GM18519 (cell line): ENCODE data around the gene ITGAD.

ENCODE experiments used
- ATAC-seq: cut with Tn5 transposase; IDR thresholded peaks from one replicate; pipeline ENCODE4 v1.9.1; 2021; ENCODE audit warnings: mild to moderate bottlenecking, moderate library complexity; ENCODE audit not compliant: unreplicated experiment, low FRiP score

The ITGAD gene

DNA sequence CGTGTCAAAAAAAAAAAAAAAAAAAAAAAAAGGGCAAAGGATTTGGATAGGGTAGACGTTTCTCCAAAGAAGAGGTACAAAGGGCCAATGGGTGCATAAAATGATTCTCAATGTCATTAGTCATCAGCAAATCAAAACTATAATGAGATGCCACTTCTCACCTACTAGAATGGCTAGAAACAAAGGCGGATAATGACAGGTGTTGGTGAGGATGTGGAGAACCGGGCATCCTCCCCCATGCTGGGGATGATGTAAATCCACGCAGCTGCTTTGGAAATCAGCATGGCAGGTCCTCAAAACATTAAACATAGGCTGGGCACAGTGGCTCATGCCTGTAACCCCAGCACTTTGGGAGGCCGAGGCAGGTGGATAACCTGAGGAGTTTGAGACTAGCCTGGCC is 28.7 kb upstream of the ITGAD start:
- no peak for ATAC-seq

DNA sequence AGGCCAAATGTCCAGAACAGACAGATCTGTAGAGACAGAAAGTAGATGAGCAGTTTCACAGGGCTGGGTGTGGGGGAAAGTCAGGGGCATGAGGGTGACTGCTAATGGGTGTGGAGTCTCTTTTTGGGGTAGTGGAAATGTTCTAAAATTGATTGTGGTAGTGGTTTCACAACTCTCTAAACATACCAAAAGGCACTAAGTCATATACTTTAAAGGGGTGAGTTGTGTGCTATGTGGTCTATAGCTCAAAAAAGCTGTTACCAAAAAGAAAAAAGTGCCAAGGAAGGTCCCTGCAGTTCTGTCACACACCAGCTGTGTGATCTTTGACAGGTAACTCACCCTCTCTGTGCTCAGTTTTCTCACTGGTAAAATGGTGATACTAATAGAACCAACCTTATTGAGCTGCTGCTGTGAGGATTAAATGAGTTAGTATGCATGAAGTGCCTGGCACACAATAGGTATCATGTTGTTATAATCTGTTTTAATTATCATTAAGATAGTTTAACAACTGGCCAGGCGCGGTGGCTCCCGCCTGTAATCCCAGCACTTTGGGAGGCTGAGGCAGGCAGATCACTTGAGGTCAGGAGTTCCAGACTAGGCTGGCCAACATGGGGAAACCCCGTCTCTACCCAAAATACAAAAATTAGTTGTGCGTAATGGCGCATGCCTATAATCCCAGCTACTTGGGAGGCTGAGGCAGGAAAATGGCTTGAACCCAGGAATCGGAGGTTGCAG is 27.8 kb upstream of the ITGAD start:
- no peak for ATAC-seq

DNA sequence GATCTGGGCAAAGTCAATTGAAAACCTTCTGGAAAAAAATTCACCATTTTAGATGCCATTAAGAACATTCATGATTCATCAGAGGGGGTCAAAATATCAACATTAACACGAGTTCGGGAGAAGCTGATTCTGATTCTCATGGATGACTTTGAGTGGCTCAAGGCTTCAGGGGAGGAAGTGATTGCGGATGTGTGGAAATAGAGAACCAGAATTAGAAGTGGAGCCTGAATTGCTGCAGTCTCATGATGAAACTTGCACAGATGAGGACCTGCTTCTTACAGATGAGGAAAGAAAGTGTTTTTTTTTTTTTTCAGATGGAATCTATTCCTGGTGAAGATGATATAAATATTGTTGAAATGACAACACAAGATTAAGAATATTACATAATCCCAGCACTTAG is 25.3 kb upstream of the ITGAD start:
- ATAC-seq = no peak

DNA sequence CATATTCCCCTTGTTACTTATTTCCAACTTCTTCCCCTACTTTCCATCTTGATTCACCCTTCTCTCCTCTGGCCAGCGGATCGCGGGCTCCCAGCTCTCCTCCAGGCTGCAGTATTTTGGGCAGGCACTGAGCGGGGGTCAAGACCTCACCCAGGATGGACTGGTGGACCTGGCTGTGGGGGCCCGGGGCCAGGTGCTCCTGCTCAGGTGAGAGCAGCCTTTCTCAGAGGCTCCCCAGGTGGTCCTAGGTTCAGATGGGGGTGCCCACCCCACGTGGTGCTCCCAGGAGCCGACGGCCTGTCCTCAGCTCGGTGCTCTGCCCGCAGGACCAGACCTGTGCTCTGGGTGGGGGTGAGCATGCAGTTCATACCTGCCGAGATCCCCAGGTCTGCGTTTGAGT is 22.1 kb upstream of the ITGAD start:
- ATAC-seq = no peak

DNA sequence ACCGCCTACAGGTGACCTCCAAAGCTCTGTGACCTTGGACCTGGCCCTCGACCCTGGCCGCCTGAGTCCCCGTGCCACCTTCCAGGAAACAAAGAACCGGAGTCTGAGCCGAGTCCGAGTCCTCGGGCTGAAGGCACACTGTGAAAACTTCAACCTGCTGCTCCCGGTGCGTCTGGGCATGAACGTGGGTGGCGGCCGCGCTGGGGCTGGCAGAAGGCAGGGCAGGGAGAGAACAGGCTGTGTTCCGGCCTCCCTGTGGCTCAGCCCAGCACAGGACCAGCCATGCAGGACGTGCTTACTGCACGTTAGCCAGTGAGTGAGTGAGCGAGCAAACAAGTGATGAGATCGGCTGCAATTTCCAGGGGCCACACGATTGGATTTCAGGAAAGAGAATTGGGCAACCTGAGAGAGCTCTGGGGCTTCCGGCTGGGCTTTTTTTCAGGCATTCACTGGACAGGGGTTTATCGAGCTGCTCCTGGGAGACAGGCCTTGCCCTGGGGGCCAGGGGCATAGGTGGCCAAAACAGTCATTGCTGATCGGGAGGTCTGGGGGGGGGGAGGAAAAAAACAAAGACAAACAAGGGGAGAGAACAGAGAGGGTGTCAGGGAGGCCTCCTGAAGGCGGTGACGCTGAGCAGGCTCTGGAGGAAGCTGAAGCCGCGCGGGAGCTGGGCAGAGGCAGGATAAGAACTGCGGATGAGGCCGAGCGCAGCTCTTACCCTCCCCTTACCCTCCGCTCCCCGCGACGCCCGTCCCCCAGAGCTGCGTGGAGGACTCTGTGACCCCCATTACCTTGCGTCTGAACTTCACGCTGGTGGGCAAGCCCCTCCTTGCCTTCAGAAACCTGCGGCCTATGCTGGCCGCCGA is 21.3 kb upstream of the ITGAD start:
- no peak for ATAC-seq

DNA sequence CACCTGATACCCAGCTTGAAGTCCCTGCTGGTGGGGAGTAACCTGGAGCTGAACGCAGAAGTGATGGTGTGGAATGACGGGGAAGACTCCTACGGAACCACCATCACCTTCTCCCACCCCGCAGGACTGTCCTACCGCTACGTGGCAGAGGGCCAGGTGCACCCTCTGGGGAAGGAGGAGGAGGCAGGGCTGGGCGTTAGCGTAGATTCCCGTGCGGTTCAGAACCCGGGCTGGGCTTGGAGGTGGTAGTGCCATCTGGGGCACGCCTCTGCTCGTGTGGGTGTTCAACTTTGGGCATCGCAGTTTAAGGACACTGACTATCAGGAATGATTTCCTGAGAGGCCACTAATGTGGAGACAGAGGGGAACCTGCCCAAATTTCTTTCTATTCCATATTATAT is 19.9 kb upstream of the ITGAD start:
- ATAC-seq = no peak

DNA sequence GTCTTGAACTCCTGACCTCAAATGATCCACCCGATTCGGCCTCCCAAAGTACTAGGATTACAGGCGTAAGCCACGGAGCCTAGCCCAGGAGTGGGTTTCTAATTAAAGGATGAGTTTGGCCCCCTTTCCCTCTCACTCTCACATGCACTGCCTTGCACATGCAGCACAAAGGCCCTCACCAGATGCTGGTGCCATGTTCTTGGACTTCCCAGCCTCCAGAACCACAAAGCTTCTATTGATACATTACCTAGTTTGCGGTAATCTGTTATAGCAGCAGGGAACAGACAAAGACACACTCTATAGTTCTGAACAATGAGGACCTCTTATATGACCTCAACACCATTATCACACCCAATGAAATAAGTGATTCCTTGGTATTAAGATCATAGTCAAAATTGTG is 17.9 kb upstream of the ITGAD start:
- no peak for ATAC-seq

DNA sequence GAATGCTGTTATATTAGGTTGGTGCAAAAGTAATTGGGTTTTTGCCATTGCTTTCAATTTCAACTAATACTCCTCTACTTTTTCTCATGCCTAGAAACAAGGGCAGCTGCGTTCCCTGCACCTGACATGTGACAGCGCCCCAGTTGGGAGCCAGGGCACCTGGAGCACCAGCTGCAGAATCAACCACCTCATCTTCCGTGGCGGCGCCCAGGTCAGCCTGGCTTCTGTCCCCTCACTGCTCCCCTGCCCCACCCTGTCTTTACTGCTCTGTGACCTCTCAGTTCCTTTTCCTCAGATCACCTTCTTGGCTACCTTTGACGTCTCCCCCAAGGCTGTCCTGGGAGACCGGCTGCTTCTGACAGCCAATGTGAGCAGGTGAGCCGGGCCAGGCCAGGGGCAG is 16.4 kb upstream of the ITGAD start:
- no peak for ATAC-seq

DNA sequence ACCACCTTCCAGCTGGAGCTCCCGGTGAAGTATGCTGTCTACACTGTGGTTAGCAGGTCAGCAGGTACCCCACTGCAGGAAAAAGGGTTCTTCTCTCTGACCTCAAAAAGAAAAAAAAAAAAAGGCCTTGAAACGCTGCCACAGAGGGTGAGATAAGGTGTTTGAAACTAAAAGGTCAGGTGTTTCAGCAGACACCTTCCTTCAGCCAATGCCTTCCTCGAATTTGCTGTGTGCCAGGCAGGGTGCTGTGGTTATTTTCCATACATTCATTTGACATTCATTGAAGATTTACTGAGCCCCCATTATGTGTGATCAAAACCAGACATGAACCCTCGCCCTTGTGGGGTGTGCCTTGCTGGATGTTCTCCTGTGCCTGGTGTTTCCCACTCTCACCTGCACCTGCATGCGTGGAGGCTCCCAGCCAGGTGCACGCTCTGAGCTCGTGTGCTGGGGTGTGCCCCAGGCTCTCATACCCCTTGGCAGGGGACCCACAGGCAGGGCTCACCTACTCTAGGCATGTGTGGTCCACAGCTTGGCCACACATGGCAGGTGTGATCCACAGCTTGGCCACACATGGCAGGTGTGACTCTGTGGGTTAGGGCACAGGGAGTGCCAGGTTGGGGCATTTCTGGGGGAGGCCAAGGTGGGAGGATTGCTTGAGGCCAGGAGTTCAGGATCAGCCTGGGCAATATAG is 15.8 kb upstream of the ITGAD start:
- no peak for ATAC-seq

DNA sequence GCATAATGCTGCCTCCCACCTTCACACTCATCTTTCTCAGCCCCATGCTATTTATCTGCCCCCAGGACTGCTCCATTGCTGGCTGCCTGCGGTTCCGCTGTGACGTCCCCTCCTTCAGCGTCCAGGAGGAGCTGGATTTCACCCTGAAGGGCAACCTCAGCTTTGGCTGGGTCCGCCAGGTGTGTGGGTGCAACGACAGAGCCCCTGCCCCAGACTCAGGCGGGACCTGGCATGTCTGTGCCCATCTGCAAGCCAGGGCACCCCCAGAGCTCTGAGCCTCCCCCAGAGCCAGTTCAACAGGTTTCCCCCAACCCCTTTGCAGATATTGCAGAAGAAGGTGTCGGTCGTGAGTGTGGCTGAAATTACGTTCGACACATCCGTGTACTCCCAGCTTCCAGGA is 12.9 kb upstream of the ITGAD start:
- no peak for ATAC-seq

DNA sequence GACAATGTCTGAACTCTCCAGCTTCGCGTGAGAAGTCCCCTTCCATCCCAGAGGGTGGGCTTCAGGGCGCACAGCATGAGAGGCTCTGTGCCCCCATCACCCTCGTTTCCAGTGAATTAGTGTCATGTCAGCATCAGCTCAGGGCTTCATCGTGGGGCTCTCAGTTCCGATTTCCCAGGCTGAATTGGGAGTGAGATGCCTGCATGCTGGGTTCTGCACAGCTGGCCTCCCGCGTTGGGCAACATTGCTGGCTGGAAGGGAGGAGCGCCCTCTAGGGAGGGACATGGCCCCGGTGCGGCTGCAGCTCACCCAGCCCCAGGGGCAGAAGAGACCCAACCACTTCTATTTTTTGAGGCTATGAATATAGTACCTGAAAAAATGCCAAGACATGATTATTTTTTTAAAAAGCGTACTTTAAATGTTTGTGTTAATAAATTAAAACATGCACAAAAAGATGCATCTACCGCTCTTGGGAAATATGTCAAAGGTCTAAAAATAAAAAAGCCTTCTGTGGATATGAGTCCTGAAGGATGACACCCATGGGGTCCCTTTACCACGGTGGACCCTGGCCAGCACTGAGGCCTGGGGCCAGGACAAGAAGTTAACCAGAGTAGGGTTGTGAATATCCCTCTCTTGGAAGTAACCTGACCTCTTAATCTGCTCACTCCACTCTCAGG is 10.5 kb upstream of the ITGAD start:
- no peak for ATAC-seq

DNA sequence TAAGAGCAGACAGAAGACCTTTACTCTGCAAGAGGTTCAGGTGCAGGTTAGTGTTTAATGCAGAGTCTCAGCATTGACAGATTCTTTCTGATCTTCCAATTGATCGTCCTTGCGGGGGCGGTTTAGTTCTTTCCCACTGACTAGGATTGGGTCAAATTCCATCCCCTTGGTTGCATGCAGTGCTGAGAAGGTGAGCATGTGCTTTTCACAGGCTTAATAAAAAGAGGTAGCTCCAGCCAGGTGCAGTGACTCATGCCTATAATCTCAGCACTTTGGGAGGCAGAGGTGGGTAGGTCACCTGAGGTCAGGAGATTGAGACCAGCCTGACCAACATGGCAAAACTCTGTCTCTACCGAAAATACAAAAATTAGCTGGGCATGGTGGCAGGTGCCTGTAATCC is 7.5 kb upstream of the ITGAD start:
- no peak for ATAC-seq

DNA sequence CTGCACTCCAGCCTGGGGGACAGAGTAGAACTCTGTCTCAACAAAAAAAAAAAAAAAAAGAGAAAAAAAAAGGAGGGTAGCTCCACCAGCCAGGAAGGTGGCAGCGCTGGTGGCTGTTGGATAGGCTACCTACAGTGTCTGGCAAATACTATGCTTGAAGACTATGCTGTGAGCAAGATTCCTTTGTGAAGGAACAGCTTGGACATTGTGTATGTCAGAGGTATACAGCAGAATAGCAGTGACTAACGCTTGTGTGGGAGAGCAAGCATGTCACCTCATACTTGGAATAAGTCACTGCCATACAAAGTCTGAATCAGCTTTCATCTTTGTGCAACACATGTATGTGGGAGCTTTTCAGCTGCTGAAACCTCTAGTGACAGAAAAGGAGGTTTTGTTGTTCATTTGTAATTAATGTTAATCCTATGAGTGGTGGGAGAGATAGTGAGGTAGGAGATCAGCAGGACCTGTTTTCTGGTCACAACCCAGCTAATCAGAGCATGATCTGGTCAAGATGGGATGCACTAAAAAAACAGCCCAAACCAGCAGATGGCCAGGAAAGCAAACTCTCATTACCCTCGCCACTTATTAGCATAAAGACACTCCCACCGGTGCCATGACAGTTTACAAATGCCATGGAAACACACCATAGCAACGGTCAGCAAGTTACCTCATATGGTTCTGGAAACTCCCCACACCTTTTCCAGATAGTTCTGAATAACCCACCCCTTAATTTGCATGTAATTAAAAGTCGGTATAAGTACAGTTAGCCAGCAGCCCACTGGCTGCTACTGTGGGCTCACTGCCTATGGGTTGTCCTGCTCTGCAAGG is 6.8 kb upstream of the ITGAD start:
- ATAC-seq = no peak

DNA sequence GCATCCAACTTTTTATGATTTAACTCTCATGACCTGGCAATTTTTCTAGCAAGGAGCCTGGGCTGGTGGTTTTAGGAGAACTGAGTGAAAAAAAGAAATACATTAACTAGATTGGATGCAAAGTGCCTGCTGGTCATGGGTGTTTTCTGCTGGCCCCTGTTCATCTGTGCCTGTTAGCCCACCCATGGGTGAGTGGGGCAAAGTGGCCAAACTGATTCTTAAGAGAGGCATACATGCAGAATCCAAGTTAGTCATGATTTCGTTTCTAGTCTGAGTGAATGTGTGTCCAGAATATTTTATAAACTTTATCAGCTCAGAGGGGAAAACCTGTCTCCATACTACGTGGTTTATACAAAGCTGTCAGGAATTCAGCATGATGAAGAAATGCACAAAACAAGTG is 4.6 kb upstream of the ITGAD start:
- ATAC-seq = no peak

DNA sequence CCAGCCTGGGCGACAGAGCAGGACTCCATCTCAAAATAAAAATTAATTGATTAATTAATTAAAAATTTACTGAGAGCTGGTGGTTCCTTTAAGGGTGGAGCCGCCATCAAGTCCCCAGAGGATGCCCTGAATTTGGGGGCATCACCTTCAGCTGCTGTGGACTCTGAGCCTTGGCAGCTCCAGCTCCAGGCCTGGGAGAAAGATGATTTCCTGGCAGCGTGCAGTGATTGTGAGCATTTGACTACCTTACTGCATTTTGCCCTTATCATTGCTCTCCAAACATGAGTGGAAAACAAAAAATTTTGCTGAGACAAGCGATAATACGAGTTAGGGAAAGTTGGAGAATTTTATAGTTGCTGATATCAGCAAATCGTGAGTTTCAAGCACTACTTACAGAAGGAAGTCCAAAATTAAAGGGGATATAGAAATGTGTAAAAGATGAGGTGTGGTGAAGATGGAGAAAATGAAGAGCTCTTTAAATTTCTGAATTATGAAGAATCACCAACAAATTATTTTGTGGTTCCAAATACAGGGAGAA is 2.6 kb upstream of the ITGAD start:
- no peak for ATAC-seq

DNA sequence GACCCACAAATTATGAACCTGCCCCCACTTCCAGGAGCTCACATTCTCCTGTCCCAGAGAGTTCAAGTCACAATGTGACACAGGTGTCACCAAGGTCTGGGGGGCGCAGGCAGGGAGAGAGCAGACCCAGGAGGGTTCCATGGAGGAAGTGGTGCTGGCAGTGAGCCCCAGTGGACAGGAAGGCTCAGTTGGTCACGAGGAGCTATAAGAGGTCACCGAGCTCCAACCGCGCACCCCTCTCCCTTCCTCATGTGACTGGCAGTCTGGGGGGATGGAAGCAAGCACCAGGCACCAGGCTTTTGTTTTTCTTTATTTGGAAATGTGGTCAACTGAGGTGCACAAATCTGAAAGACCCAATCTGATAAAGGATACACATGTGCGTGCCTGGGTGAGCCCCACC is 2.5 kb downstream of the ITGAD start:
- no peak for ATAC-seq

DNA sequence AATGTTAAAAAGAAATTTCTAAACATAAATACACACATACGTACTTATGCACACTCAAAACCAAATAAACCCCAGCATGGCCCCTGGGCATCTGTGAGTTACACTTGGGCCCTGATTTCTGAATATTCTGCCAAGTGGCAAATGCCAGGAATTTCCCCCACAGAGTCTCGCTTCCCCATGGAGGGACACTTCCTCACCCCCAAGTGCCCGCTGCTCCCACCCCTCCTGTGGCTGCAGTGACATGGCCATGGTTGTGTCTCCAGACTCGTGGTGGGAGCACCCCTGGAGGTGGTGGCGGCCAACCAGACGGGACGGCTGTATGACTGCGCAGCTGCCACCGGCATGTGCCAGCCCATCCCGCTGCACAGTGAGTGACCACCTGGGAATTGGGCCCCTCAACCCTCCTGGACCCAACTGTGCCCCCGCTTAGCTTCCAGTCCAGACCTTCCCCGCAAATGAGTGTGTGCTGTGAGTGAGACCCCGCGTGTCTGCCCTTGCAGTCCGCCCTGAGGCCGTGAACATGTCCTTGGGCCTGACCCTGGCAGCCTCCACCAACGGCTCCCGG is 4.0 kb downstream of the ITGAD start:
- ATAC-seq = no peak

DNA sequence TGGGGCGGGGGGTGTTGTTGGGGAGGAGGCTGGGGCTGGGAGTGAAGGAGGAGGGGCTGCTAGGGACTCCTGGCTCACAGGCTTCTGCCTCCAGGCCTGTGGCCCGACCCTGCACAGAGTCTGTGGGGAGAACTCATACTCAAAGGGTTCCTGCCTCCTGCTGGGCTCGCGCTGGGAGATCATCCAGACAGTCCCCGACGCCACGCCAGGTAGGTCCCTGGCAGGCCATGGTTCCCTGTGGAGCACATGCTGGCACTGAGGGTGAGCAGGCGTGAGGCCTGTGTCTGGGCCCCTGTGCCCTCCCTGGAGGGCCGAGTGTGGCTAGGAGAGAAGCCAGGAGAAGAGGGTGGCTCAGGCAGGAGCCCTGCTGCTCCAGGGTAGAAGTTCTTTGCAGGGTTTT is 4.6 kb downstream of the ITGAD start:
- ATAC-seq = no peak

DNA sequence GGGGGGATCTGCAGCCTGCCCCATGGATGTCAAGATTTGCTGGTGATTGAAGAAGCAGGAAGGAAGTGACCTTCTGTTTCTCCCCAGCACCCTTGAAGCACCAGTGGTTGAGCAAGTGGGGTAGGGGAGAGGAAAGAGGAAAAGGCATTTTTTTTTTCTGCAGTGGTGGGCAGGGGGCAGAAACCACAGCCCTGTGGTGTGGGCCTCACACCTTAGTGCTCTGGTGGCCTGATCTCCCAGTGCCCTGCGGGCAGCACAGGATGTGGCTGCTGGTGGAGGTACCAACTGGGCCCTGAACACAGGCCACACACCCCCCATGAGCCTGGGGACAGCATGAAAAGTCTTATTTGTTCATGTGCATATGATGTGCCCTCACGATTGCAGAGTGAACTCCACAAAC is 7.1 kb downstream of the ITGAD start:
- no peak for ATAC-seq

DNA sequence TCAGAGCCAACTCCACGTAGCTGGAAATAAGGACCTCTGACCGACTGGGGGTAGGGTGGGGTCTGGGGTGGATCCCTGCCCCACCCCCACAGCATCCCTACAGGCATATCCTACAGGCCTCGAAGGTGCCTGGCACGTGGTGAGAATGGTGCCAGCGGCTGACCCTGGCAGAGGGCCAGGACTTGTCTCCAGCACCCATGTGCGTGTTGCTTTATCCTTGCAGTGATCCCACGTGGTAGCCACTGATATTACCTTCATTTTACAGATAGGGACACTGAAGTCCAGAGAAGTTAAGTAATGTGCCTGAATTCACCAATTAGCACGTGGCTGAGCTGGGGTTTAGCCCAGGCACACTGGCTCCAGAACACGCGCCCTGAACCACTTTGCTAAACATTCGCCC is 8.3 kb downstream of the ITGAD start:
- ATAC-seq = no peak
